Hippocampal formation (tissue), 2 donors: ENCODE results near the gene CHRNB1.

Source experiments
- DNase-seq, 2 donors: peaks; one replicate each; lab custom pipeline; 2025; lab: John Stamatoyannopoulos, UW

Gene CHRNB1

GRCh38 chr17:7444682-7445618 is at the start of gene CHRNB1:
TSS of gene CHRNB1 (plus strand) at chr17:7445061. CDS start at chr17:7445128, 67 bp downstream.
- DNase-seq, result peak; percentile 16 to 80

- no peak for DNase-seq
Measured at GRCh38 chr17:7396147-7396546, 48.7 kb upstream of the CHRNB1 start.

- no peak for DNase-seq
Measured at GRCh38 chr17:7398612-7399011, 46.2 kb upstream of the CHRNB1 start.

- DNase-seq, result no peak
Measured at GRCh38 chr17:7403043-7403726, 41.7 kb upstream of the CHRNB1 start.

GRCh38 chr17:7403727-7403976 is 41.2 kb upstream of the CHRNB1 start:
- peak in 1 of 2 donors; percentile 61 for DNase-seq

- peak; percentile 99 to 100 for DNase-seq
Measured at GRCh38 chr17:7403977-7404736, 40.7 kb upstream of the CHRNB1 start, which contains the start of gene TMEM256. TSS of gene TMEM256 (minus strand) at chr17:7404097. CDS start at chr17:7404084, 13 bp downstream.

- DNase-seq, result no peak
Measured at GRCh38 chr17:7404737-7405349, 40.0 kb upstream of the CHRNB1 start.

GRCh38 chr17:7405350-7406234 is 39.3 kb upstream of the CHRNB1 start:
- no peak for DNase-seq

GRCh38 chr17:7406235-7406825 is 38.5 kb upstream of the CHRNB1 start:
- DNase-seq, result no peak

- no peak for DNase-seq
Measured at GRCh38 chr17:7407082-7407481, 37.8 kb upstream of the CHRNB1 start.

GRCh38 chr17:7407485-7408251 is 37.2 kb upstream of the CHRNB1 start, which contains the start of gene NLGN2:
TSS of gene NLGN2 (plus strand) at chr17:7407845. CDS start at chr17:7408256, 411 bp downstream.
- no peak for DNase-seq

- no peak for DNase-seq
Measured at GRCh38 chr17:7408252-7408727, 36.6 kb upstream of the CHRNB1 start.

GRCh38 chr17:7408863-7409262 is 36.0 kb upstream of the CHRNB1 start:
- no peak for DNase-seq

GRCh38 chr17:7409716-7410115 is 35.1 kb upstream of the CHRNB1 start:
- DNase-seq, result no peak

GRCh38 chr17:7410634-7411426 is 34.0 kb upstream of the CHRNB1 start:
- no peak for DNase-seq

GRCh38 chr17:7411427-7411750 is 33.5 kb upstream of the CHRNB1 start:
- DNase-seq, result no peak

GRCh38 chr17:7413346-7413985 is 31.4 kb upstream of the CHRNB1 start:
- no peak for DNase-seq

GRCh38 chr17:7414837-7415236 is 30.0 kb upstream of the CHRNB1 start:
- DNase-seq, result no peak
